ENCODE data around the gene PLXNA2.

PLXNA2 gene

GRCh38 chr1:208216062-208216461 is 28.1 kb downstream of the PLXNA2 start:
- Histone ChIP-seq H3K4me2 (ENCODE audit: insufficient read depth, low read length) (no peak overlapping the region), H3K4me1 (ENCODE audit: insufficient read depth, low read length) (no peaks in the 10 kb centered on the region), H3K79me2 (ENCODE audit: insufficient read depth, low read length) (no peaks in the 10 kb centered on the region), H3K27ac (ENCODE audit: low read length) (no peak overlapping the region), H3K36me3 (ENCODE audit: insufficient read depth, low read length) (no peaks in the 10 kb centered on the region), H2AFZ (ENCODE audit: low read depth, low read length) (no peak overlapping the region), H3K9me3 (ENCODE audit: insufficient read depth, low read length, severe bottlenecking) (no peaks in the 10 kb centered on the region), H4K20me1 (ENCODE audit: insufficient read depth, low read length) (no peaks in the 10 kb centered on the region), H3K27me3 (ENCODE audit: insufficient read depth, low read length, poor library complexity) (peaks cover 18% of the 10 kb centered on the region), H3K9ac (ENCODE audit: low read depth, low read length) (no peak overlapping the region), H3K4me3 (ENCODE audit: low read depth in 1 of 2, low read length in 2 of 2) (no peak overlapping the region)
- no peak for DNase-seq
- no peak for ATAC-seq (ENCODE audit: insufficient read depth, low read depth)
- TF ChIP-seq EZH2 (IDR thresholded peaks at IDR 0.05; ENCODE audit: borderline replicate concordance, low read depth, low read length, severe bottlenecking) (no peak), CTCF (IDR thresholded peaks at IDR 0.05; ENCODE audit: borderline replicate concordance, extremely low read depth, low read length, poor library complexity, severe bottlenecking) (no peak)

GRCh38 chr1:208215393-208215792 is 28.8 kb downstream of the PLXNA2 start:
- no peaks in the 10 kb centered on the region for H3K4me1 ChIP-seq (ENCODE audit: insufficient read depth, low read length)
- DNase-seq (no peak), ATAC-seq (ENCODE audit: insufficient read depth, low read depth) (no peak)
- H3K27me3 ChIP-seq (ENCODE audit: insufficient read depth, low read length, poor library complexity), result peaks cover 20% of the 10 kb centered on the region
- H3K4me3 ChIP-seq (ENCODE audit: low read depth in 1 of 2, low read length in 2 of 2), result no peak overlapping the region
- H3K36me3 ChIP-seq (ENCODE audit: insufficient read depth, low read length), result no peaks in the 10 kb centered on the region
- no peak overlapping the region for H3K9ac ChIP-seq (ENCODE audit: low read depth, low read length)
- H3K4me2 ChIP-seq (ENCODE audit: insufficient read depth, low read length), result no peak overlapping the region
- H2AFZ ChIP-seq (ENCODE audit: low read depth, low read length), result no peak overlapping the region
- H3K79me2 ChIP-seq (ENCODE audit: insufficient read depth, low read length), result no peaks in the 10 kb centered on the region
- no peaks in the 10 kb centered on the region for H4K20me1 ChIP-seq (ENCODE audit: insufficient read depth, low read length)
- H3K27ac ChIP-seq (ENCODE audit: low read length), result no peak overlapping the region
- TF ChIP-seq EZH2 (IDR thresholded peaks at IDR 0.05; ENCODE audit: borderline replicate concordance, low read depth, low read length, severe bottlenecking) (no peak), CTCF (IDR thresholded peaks at IDR 0.05; ENCODE audit: borderline replicate concordance, extremely low read depth, low read length, poor library complexity, severe bottlenecking) (no peak)
- no peaks in the 10 kb centered on the region for H3K9me3 ChIP-seq (ENCODE audit: insufficient read depth, low read length, severe bottlenecking)

- H2AFZ ChIP-seq (ENCODE audit: low read depth, low read length), result no peak overlapping the region
- H3K4me3 ChIP-seq (ENCODE audit: low read depth in 1 of 2, low read length in 2 of 2), result no peak overlapping the region
- no peak for ATAC-seq (ENCODE audit: insufficient read depth, low read depth)
- H3K27ac ChIP-seq (ENCODE audit: low read length), result no peak overlapping the region
- H3K9me3 ChIP-seq (ENCODE audit: insufficient read depth, low read length, severe bottlenecking), result no peaks in the 10 kb centered on the region
- no peak for DNase-seq
- H3K4me1 ChIP-seq (ENCODE audit: insufficient read depth, low read length), result no peaks in the 10 kb centered on the region
- no peak overlapping the region for H3K9ac ChIP-seq (ENCODE audit: low read depth, low read length)
- H3K4me2 ChIP-seq (ENCODE audit: insufficient read depth, low read length), result no peak overlapping the region
- H3K79me2 ChIP-seq (ENCODE audit: insufficient read depth, low read length), result no peaks in the 10 kb centered on the region
- no peaks in the 10 kb centered on the region for H3K36me3 ChIP-seq (ENCODE audit: insufficient read depth, low read length)
- TF ChIP-seq EZH2 (IDR thresholded peaks at IDR 0.05; ENCODE audit: borderline replicate concordance, low read depth, low read length, severe bottlenecking), result no peak
- no peak for TF ChIP-seq CTCF (IDR thresholded peaks at IDR 0.05; ENCODE audit: borderline replicate concordance, extremely low read depth, low read length, poor library complexity, severe bottlenecking)
- H4K20me1 ChIP-seq (ENCODE audit: insufficient read depth, low read length), result no peaks in the 10 kb centered on the region
- H3K27me3 ChIP-seq (ENCODE audit: insufficient read depth, low read length, poor library complexity), result peaks cover 28% of the 10 kb centered on the region
These were observed 30.4 kb downstream of the PLXNA2 start for GRCh38 chr1:208213786-208214185.

GRCh38 chr1:208212893-208213292 is 31.3 kb downstream of the PLXNA2 start:
- Histone ChIP-seq H2AFZ (ENCODE audit: low read depth, low read length) (no peak overlapping the region), H3K79me2 (ENCODE audit: insufficient read depth, low read length) (no peaks in the 10 kb centered on the region), H4K20me1 (ENCODE audit: insufficient read depth, low read length) (no peaks in the 10 kb centered on the region), H3K27ac (ENCODE audit: low read length) (no peak overlapping the region), H3K9ac (ENCODE audit: low read depth, low read length) (no peak overlapping the region), H3K9me3 (ENCODE audit: insufficient read depth, low read length, severe bottlenecking) (no peaks in the 10 kb centered on the region), H3K27me3 (ENCODE audit: insufficient read depth, low read length, poor library complexity) (peaks cover 28% of the 10 kb centered on the region), H3K4me1 (ENCODE audit: insufficient read depth, low read length) (no peaks in the 10 kb centered on the region), H3K4me2 (ENCODE audit: insufficient read depth, low read length) (no peak overlapping the region), H3K4me3 (ENCODE audit: low read depth in 1 of 2, low read length in 2 of 2) (no peak overlapping the region), H3K36me3 (ENCODE audit: insufficient read depth, low read length) (no peaks in the 10 kb centered on the region)
- ATAC-seq (ENCODE audit: insufficient read depth, low read depth), result no peak
- DNase-seq, result no peak
- TF ChIP-seq EZH2 (IDR thresholded peaks at IDR 0.05; ENCODE audit: borderline replicate concordance, low read depth, low read length, severe bottlenecking) (no peak), CTCF (IDR thresholded peaks at IDR 0.05; ENCODE audit: borderline replicate concordance, extremely low read depth, low read length, poor library complexity, severe bottlenecking) (no peak)
